Measurements from ENCODE around the gene PPP2R2C.

PPP2R2C gene

GRCh38 chr4:6362243-6362885 lies 110.0 kb downstream of the PPP2R2C start:
- POLR2A ChIA-PET, result no interaction called here
- CTCF ChIA-PET, result no interaction called here
- no peak for TF ChIP-seq CTBP1 (IDR thresholded peaks at IDR 0.05; ENCODE audit: borderline replicate concordance)
- TF ChIP-seq SUZ12 (IDR thresholded peaks at IDR 0.05), result no peak
- TF ChIP-seq BHLHE40 (IDR thresholded peaks at IDR 0.05; ENCODE audit: borderline replicate concordance), result no peak
- DNase-seq (ENCODE audit: extremely low spot score), result no peak

GRCh38 chr4:6361076-6361784 lies 111.2 kb downstream of the PPP2R2C start:
- DNase-seq (ENCODE audit: extremely low spot score), result no peak
- CTCF ChIA-PET, result no interaction called here
- TF ChIP-seq LEF1 (IDR thresholded peaks at IDR 0.05; ENCODE audit: borderline replicate concordance), result no peak
- no peak for TF ChIP-seq ELF4 (IDR thresholded peaks at IDR 0.05)
- no peak for TF ChIP-seq NFRKB (IDR thresholded peaks at IDR 0.05)
- no peak for TF ChIP-seq TARDBP (IDR thresholded peaks at IDR 0.05)
- TF ChIP-seq L3MBTL2 (conservative IDR thresholded peaks at IDR 0.05), result no peak
- TF ChIP-seq SP1 (IDR thresholded peaks at IDR 0.05), result no peak
- POLR2A ChIA-PET, result no interaction called here

- DNase-seq (ENCODE audit: extremely low spot score), result no peak
- CTCF ChIA-PET, result interaction anchor here (1.1 kb wide), 1 partner anchor 33 kb away, joined by 3 read pairs; no protein-coding TSS in a partner anchor
Measured at GRCh38 chr4:6360385-6360784, 112.0 kb downstream of the PPP2R2C start.

DNA sequence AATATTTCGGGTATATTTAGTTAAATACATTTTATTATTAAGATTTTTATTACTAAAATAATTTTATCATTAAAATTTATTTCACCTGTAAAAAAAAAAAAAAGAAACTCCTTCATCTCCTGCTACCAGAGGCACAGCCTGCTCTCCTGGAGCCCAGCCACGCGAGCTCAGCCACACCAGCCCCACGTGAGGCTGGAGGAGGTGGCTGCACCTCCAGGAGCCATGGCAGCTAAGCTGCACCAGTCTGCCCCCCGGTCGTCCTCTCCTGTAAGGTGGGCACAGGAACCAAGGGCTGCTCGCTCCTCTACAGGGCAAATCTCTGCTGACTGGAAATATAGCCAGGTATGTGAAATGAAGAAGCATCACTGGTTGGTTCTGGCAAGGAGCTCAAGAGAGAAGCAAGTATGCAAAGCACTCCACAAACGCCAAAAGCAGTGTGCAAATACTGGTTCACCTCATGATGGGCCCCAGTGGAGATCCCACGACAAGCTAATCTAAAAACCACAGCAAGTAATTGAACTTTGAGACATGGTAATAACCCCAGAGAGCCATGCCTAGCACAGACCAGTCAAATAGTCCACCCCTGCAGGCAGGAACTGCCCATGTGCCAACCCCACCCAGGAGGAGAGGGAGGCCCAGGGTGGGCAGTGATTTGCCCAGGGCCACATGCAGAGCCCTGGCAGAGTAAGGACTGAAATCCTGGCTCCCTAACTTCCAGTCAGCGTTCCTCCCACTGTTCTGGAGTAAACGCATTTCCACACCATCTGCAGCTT lies 112.7 kb downstream of the PPP2R2C start:
- no peak for TF ChIP-seq SUZ12 (IDR thresholded peaks at IDR 0.05)
- TF ChIP-seq L3MBTL2 (conservative IDR thresholded peaks at IDR 0.05), result no peak
- no peak for TF ChIP-seq ELF4 (IDR thresholded peaks at IDR 0.05)
- no peak for TF ChIP-seq CTBP1 (IDR thresholded peaks at IDR 0.05; ENCODE audit: borderline replicate concordance)
- TF ChIP-seq ZNF384 (IDR thresholded peaks at IDR 0.05), result no peak
- no peak for TF ChIP-seq BHLHE40 (IDR thresholded peaks at IDR 0.05; ENCODE audit: borderline replicate concordance)
- TF ChIP-seq FOXK2 (IDR thresholded peaks at IDR 0.05), result no peak
- no peak for TF ChIP-seq HDGF (IDR thresholded peaks at IDR 0.05; ENCODE audit: borderline replicate concordance)
- TF ChIP-seq NFRKB (IDR thresholded peaks at IDR 0.05), result no peak
- TF ChIP-seq TARDBP (IDR thresholded peaks at IDR 0.05), result no peak
- no peak for TF ChIP-seq FOXA1 (IDR thresholded peaks at IDR 0.05)
- TF ChIP-seq ARNT (IDR thresholded peaks at IDR 0.05), result no peak
- TF ChIP-seq, protein P1, sequence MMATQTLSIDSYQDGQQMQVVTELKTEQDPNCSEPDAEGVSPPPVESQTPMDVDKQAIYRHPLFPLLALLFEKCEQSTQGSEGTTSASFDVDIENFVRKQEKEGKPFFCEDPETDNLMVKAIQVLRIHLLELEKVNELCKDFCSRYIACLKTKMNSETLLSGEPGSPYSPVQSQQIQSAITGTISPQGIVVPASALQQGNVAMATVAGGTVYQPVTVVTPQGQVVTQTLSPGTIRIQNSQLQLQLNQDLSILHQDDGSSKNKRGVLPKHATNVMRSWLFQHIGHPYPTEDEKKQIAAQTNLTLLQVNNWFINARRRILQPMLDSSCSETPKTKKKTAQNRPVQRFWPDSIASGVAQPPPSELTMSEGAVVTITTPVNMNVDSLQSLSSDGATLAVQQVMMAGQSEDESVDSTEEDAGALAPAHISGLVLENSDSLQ (IDR thresholded peaks at IDR 0.05), result no peak
- CTCF ChIA-PET, result interaction anchor here (0.7 to 1.1 kb wide), 2 partner anchors 13 to 32 kb away, joined by 3 read pairs; no protein-coding TSS in a partner anchor
- no peak for DNase-seq (ENCODE audit: extremely low spot score)
- POLR2A ChIA-PET, result no interaction called here

More at GRCh38 chr4:6360385-6360784, 112.0 kb downstream of the PPP2R2C start:
- TF ChIP-seq NFRKB (IDR thresholded peaks at IDR 0.05) (no peak), CTBP1 (IDR thresholded peaks at IDR 0.05; ENCODE audit: borderline replicate concordance) (no peak), ELF4 (IDR thresholded peaks at IDR 0.05) (no peak), ZNF384 (IDR thresholded peaks at IDR 0.05) (no peak), SUZ12 (IDR thresholded peaks at IDR 0.05) (no peak), FOXK2 (IDR thresholded peaks at IDR 0.05) (no peak), FOXM1 (IDR thresholded peaks at IDR 0.05; ENCODE audit: borderline replicate concordance) (no peak), HDGF (IDR thresholded peaks at IDR 0.05; ENCODE audit: borderline replicate concordance) (no peak)
- TF ChIP-seq, protein P1 (IDR thresholded peaks at IDR 0.05), result no peak
- POLR2A ChIA-PET, result no interaction called here

GRCh38 chr4:6357476-6357875 lies 114.9 kb downstream of the PPP2R2C start:
- DNase-seq (ENCODE audit: extremely low spot score), result no peak
- ChIA-PET POLR2A (no interaction called here), CTCF (no interaction called here)
- TF ChIP-seq ZNF384 (IDR thresholded peaks at IDR 0.05), result no peak
- TF ChIP-seq SP1 (IDR thresholded peaks at IDR 0.05), result no peak
- no peak for TF ChIP-seq FOXM1 (IDR thresholded peaks at IDR 0.05; ENCODE audit: borderline replicate concordance)
- no peak for TF ChIP-seq HDGF (IDR thresholded peaks at IDR 0.05; ENCODE audit: borderline replicate concordance)
- TF ChIP-seq L3MBTL2 (conservative IDR thresholded peaks at IDR 0.05), result no peak
- TF ChIP-seq NFRKB (IDR thresholded peaks at IDR 0.05), result no peak

GRCh38 chr4:6356076-6356560 lies 116.3 kb downstream of the PPP2R2C start:
- ChIA-PET POLR2A (no interaction called here), CTCF (no interaction called here)
- no peak for DNase-seq (ENCODE audit: extremely low spot score)
- TF ChIP-seq ZNF384 (IDR thresholded peaks at IDR 0.05) (no peak), CTBP1 (IDR thresholded peaks at IDR 0.05; ENCODE audit: borderline replicate concordance) (no peak), SUZ12 (IDR thresholded peaks at IDR 0.05) (no peak), TARDBP (IDR thresholded peaks at IDR 0.05) (no peak), L3MBTL2 (conservative IDR thresholded peaks at IDR 0.05) (no peak), NFRKB (IDR thresholded peaks at IDR 0.05) (no peak), ARNT (IDR thresholded peaks at IDR 0.05) (no peak), FOXA1 (IDR thresholded peaks at IDR 0.05) (no peak), BHLHE40 (IDR thresholded peaks at IDR 0.05; ENCODE audit: borderline replicate concordance) (no peak), HDGF (IDR thresholded peaks at IDR 0.05; ENCODE audit: borderline replicate concordance) (no peak), FOXK2 (IDR thresholded peaks at IDR 0.05) (no peak), SP1 (IDR thresholded peaks at IDR 0.05) (no peak), LEF1 (IDR thresholded peaks at IDR 0.05; ENCODE audit: borderline replicate concordance) (no peak), ELF4 (IDR thresholded peaks at IDR 0.05) (no peak), FOXM1 (IDR thresholded peaks at IDR 0.05; ENCODE audit: borderline replicate concordance) (no peak)

Data from HEK293T (cell line).